ENCODE results near the gene STON1. TPM values are rescaled to one million over a fixed set of nuclear protein-coding genes. Genes with fewer than 3 reads are reported as not detected.
"Not testable (repeated sequence)": the region's sequence is repeated elsewhere in the genome, so short reads cannot be mapped to it uniquely, and the experiment has no call there.

STON1 gene, protein sequence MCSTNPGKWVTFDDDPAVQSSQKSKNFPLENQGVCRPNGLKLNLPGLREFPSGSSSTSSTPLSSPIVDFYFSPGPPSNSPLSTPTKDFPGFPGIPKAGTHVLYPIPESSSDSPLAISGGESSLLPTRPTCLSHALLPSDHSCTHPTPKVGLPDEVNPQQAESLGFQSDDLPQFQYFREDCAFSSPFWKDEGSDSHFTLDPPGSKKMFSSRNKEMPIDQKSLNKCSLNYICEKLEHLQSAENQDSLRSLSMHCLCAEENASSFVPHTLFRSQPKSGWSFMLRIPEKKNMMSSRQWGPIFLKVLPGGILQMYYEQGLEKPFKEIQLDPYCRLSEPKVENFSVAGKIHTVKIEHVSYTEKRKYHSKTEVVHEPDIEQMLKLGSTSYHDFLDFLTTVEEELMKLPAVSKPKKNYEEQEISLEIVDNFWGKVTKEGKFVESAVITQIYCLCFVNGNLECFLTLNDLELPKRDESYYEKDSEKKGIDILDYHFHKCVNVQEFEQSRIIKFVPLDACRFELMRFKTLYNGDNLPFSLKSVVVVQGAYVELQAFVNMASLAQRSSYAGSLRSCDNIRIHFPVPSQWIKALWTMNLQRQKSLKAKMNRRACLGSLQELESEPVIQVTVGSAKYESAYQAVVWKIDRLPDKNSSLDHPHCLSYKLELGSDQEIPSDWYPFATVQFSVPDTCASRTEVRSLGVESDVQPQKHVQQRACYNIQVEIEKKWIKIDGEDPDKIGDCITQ
- total RNA-seq (2014; rRNA removed; shearing (Covaris generic)), result 2.2 and 3.7 TPM in 2 replicates

DNA sequence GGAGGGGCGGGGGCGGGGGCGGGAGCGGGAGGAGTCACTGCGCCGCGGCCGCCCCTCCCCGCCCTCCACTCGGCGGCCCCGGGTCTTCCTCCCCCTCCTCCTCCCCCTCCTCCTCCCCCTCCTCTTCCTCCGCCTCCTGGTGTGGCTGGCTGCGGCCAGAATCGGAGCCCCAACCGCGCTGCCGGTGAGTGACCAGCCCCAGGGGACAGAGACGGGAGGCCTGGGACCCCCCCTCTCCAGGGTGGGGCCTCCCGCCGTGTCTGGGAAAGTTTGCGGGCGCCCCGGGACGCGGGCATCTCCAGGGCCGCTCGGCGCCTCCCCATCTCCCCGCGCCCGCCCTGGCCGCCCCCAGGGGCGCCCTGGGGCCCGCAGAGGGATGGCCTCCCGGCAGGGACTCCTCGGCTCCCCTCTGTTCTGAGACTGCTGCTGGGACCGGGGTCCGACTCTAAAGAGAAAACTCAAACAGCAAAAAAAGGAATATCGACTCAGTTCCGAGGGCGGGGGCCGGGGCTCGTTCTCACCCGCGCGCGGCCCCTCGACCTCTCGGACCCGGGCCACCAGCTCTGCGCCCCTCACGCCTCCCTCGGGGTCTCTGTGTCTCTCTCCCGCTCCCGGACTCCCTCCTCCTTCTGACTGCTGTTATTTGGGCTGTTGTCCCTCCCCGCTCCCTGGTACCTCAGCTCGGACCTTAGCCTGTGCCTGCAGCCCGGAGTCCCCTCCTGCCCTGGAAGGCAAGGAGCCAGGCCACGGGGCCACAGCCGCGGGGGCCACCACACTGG is at the start of gene STON1:
STON1 (plus strand) TSS at position 122 of the 779 bp plus-strand sequence. CDS start 50,480 bp downstream, outside the sequence.
- DNase-seq (ENCODE audit: low read depth), result peak; percentile 50

DNA sequence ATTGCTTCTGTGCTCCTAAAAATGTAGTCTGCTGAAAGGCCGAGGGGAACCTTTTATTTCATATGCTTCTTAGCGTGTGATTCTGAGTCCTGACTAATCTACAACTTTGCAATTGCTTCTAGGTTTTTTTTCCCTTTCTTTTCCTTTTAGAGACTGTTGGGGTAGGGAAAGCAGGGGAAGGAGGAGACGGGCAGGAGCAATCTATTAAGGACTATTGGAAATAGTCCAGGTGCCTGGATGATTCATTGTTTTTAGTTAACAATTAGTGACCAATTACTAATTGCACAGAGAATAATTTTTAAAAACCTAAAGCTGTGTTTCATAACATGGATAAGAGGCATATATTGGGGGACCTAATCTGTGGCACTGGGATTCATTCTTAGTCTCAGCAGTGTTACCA is 49.4 kb upstream of the STON1 start:
- no peak for DNase-seq (ENCODE audit: low read depth)

DNA sequence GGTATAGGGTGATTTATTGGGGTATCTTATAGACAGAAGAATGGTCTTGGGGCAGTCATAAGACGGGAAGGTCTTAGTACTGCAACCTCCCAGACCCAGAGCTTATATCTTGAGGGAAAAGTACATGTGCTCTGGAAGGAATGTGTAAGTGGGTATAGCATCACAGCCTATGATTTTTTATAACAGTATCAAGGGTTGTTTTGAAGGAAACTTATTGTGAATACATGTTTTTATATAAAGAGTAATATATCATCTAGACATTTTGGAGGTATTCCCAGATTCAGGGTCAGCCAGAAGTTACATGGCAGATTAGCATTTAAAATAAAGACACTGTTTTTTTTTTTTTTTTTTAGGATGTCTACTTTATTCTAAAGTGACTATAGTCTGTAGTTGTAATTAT is 47.6 kb upstream of the STON1 start:
- DNase-seq (ENCODE audit: low read depth), result peak; percentile 50

DNA sequence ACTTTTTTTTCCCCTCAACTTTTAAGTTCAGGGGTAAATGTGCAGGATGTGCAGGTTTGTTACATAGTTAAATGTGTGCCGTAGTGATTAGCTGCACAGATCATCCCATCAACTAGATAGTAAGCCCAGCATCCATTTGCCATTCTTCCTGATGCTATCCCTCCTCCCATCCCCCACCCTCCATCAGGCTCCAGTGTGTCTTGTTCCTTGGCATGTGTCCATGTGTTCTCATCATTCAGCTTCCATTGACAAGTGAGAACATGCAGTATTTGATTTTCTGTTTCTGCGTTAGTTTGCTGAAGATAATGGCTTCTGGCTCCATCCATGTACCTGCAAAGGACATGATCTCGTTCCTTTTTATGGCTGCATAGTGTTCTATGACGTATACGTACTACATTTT is 47.2 kb upstream of the STON1 start:
- DNase-seq (ENCODE audit: low read depth), result peak; percentile 7

DNA sequence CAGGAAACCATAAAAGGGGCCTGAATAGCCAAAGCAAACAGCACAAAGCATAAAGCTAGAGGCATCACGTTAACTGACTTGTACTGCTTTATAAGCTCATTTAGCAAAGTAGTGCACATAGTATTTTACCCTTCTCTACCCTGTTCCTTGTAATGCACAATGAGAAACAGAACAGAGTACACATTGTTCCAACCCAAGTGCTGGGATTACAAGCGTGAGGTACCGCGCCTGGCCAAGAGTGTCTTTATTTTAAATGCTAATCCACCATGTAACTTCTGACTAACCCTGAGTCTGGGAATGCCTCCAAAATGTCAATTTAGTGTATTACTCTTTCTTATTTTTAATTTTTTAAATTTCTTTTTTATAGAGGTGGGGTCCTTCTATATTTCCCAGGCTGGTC is 46.4 kb upstream of the STON1 start:
- peak; percentile 18 for DNase-seq (ENCODE audit: low read depth)

DNA sequence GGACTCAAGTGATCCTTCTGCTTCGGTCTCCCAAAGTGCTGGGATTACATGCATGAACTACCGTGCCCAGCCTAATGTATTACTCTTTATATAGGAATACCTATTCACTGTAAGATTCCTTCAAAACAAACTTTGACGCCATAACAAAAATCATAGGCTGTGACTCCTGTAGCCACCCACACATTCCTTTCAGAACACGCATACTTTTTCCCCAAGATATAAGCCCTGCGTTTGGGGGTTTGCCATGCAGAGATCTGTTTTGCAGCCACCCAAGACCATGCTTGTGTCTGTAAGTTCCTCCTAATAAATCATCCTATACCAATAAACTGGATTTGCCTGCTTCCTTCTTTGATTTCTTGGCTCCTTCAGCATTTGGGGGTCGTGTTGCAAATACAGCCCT is 46.0 kb upstream of the STON1 start:
- peak; percentile 17 for DNase-seq (ENCODE audit: low read depth)

DNA sequence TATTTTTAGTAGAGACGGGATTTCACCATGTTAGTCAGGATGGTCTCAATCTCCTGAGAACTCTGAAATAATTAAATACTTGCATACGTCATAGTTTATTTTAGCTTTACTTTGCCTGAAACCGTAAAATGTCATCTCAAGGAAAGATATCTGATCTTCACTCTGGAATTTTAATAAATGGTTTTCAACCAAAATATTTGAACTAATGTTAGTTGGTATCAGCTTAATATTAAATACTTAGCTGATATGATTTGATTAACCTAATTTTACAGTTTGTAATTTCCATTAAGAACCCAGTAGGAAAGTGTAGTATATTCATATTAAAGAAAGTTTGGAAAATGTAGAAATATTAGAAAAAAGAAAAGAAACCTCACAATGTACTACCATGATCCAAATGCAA is 41.4 kb upstream of the STON1 start:
- DNase-seq (ENCODE audit: low read depth), result no peak

DNA sequence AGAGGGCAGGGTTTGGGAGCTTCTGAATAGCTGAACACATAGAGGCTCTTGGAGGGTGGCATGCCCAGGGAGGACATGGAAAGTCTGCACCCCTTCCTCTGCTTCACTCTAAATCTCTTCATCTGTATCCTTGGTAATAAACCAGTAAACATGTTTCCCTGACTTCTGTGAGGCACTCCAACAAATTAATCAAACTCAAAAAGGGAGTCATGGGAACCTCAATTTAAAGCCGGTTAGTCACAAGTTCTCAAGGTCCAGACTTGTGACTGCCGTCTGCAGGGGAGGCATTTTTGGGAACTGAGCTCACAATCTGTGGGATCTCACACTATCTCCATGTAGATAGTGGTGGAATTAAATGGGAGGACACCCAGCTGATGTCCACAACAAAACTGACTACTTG is 33.1 kb upstream of the STON1 start:
- DNase-seq (ENCODE audit: low read depth), result peak; percentile 54

DNA sequence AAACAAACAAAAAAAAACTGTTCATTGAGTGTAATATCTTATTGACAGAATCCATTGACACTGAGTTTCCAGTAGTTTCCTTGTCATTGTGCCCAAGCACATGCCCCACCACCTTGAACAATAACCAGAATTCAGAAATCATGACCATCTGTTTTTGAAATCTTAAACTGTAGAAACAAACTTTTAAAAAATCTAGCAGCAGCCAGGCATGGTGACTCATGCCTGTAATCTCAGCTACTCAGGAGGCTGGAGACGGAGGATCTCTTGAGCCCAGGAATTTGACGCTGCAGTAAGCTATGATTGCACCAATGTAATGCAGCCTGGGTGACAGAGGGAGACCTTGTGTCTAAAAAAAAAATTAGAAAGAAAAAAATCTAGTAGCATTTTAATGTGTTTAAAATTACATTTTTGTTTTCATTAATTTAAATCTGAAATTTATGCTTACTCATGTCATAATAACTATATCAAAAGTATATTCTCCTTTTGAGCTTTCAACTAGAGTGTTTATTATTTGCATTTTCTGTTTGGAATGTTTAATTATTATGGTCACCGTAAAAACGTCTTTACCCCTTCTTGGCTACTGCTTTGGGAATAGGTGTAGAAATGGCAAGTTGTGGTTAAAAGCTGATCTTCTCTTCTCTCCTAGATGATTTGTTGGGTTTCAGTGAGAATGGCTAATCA is 25.2 kb upstream of the STON1 start:
- peak; percentile 65 for DNase-seq (ENCODE audit: low read depth)

DNA sequence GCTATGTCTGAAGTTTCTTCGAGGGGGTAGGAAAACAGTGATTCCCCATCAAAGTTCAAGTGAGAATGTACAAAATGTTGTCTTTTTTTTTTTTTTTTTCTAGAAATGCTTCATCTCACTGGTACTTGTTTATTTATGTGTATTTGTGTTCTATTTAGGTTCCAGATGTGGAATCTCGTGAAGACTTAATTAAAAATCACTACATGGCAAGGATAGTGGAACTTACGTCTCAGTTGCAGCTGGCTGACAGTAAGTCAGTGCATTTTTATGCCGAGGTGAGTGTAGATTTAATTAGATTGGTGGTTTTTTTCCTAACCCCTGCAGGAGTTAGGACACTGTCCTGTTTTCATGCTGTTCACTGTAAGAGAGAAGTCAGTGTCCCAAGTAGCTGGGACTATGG is 22.8 kb upstream of the STON1 start:
- no peak for DNase-seq (ENCODE audit: low read depth)

DNA sequence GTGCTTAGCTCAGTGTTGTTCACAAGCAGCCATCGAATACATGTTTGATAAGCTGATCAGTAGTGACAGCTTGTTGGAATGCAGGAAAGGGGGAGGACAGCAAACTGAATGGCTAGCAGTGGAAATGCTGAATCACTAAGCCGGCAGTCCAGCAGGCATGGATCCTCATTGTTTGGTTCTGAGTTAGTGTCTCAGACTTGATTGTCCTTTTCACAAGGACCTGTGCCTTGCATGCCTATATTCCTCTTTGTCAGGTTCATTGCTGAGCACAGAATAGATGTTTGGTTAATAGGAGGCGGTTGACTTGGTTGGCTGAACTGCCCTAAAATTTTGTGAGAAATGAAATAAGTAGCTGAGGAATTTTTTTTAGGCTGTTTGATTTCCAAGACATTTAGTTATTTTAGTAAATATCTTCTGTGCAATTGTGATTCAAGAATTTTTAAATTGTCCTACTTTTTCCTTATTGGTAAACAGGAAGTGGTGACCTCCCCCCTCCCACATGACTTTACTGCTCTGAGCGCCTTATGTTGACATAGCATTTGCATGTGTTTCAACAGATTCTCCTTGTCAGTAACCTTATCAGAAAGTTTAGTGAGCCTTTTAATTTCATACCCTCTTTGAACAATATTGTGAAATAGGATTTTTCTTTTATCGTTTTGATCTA is 21.4 kb upstream of the STON1 start:
- DNase-seq (ENCODE audit: low read depth), result peak; percentile 57

DNA sequence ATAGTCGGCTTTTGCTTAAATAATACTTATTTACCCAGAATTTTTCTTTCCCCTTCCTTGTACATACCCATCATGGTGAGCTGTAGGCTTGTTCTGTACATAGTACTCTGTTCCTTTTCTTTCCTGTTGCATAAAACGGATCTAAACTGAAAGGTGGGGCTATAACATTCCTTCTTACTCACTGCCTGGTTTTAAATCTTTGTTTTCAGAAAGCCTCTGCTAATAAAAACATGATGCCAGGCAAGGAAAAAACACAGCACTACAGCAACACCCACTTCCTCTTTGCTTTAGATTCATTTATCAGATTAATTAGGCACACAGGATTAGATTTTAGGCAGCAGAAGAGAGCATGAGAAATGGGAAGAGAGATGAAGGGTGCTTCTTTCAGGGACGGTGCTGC is 19.6 kb upstream of the STON1 start:
- peak; percentile 39 for DNase-seq (ENCODE audit: low read depth)

DNA sequence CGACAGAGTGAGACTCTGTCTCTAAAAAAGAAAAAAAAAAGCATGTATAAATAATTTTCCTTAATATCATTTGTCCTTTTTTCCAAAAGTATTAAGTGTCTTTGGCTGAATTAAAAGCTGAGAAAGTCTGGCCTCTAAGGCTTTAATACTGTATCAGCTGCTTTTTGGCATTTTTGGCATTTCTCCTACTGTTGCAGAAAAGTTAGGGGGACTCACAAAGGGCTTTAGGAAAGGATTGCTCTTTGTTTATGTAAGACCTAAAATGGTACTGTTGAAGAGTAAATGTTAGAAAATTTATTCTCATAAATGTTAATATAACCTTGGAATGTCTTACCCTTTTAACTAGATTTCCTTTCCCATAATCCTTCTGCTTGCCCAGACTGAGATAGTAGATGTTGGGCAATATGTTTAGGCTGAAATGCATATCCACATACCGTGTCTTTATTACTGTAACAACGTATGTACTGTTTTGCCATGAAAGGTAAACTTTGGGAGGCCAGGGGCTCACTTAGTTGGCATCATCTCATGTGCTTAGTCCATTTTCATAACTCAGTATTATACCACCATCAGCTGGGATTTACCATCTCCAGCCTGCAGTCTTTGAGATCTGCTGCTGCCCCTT is 18.0 kb upstream of the STON1 start:
- DNase-seq (ENCODE audit: low read depth), result no peak

DNA sequence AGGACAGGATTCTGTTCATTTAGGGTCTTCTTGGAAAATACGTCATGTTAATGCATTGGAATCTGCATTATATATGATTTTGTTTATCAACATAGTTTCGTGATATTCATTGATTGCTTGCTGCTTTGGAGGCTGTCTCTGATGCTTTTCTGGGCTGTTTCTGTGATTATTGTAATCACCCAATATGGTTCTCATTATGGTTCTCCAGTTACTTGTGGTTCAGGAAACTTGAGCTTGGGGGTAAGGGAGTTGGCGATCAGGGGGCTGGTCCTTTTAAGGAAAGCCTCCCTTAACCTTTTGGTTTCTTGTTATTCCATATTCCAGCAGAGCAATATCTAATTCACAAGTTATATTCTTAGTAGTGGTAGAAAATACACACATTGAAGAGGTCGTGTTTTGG is 17.4 kb upstream of the STON1 start:
- no peak for DNase-seq (ENCODE audit: low read depth)

DNA sequence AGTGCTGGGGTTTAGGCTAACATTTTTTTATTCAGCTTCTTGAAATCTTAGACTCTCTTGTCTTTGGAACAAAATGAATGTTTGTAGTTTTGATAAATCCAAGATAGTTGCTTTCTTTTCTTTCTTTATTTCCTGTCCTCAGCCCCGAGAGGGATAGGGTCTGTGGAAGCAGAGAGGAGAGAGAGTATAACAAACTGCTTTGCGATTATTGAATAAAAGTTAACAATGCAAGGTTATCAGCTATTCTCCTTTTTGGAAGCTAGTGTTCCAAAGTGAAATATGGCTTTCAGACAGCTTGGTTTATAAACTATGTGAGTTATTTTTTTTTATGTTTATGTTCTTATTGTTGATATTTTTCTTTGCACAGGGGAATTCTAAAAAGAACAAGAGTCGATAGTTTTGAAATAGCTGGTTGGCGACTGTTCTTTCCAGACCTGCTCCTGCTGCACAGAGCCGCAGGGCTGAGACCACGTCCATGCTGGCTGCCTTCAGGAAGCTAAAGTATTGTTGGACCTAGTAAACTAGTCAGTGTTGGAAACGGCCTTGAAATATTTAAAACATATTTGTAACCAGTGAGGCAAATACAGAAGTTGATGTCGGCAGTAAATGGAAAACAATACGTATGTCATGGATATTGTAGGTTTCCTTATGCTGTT is 15.5 kb upstream of the STON1 start:
- DNase-seq (ENCODE audit: low read depth), result no peak

DNA sequence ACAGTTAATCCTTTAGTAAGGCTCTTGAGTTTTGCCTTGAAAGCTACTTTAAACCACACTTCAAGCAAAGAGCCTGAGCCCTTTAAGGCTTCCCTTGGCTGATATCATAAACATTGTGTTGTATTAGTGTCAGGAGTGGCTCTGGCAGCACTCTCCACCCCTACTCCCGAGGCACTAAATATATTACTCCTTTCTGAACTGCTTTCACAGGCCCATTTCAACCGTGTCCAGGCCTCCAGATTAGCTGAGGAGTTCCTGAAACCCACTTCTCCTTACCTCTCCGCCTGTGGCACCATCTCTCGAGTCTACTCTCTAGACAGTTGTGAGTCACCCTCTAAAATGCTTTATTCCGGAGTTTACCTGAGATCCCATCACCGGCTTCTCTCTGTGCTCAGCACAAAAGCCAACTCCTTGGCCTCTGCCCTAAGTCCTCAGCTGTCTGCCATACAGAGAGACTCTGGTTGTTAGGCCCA is 14.4 kb upstream of the STON1 start:
- DNase-seq (ENCODE audit: low read depth), result no peak

DNA sequence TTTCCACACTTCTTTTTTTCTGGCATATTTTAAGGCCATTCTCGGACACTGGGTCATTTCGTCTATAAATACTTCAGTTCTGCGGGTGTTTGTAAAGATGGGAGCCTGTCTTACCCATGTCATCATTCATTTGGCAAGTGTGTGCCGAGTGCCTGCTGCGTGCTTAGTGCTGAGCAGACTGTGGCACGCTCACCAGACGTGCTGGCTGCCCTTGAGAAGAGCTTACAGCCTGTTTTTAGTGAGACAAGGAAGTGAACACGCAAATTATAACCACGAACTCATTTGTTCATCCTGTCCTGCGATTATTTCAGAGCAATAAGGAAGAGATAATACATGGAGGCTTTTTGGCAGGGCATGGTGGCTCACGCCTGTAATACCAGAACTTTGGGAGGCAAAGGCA is 10.4 kb upstream of the STON1 start:
- DNase-seq (ENCODE audit: low read depth), result no peak

DNA sequence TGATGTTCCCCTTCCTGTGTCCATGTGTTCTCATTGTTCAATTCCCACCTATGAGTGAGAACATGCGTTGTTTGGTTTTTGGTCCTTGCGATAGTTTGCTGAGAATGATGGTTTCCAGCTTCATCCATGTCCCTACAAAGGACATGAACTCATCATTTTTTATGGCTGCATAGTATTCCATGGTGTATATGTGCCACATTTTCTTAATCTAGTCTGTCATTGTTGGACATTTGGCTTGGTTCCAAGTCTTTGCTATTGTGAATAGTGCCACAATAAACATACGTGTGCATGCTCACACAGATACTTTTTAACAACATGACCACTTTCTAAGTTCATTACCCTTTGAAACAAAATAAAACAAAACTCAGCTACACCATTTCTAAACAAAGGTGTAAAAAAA is 5.2 kb upstream of the STON1 start:
- DNase-seq (ENCODE audit: low read depth), result not testable (repeated sequence)

DNA sequence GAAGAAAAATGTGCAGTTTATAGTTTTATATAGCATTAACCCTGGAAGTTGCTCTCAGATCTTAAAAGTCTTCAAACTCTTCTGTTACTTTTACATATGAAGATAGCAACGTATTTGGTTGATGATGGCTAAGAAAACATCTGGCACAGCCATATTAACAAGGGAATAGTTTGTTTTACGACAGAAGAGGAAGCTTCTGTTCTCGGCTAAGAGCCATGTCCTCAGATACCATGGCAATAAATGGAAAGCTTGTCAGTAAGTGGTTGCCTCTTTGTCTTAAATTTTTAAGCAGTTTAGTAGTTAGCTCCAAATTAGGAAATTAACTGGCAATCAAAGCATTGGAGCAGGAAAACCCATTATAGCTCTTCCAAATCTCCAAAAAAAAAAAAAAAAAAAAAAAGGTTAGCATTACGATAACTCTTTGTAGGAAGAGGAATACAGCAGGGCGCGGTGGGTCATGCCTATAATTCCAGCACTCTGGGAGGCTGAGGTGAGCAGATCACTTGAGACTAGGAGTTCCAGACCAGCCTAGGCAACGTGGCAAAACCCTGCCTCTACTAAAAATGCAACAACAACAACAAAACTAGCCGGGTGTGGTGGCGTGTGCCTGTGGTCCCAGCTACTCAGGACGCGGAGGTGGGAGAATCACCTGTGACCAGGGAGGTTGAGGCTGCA is 4.5 kb upstream of the STON1 start:
- no peak for DNase-seq (ENCODE audit: low read depth)
